Iris pigment epithelial cell (primary cell): ENCODE results near the gene GGPS1.
"Not testable (repeated sequence)": the region's sequence is repeated elsewhere in the genome, so short reads cannot be mapped to it uniquely, and the experiment has no call there.

Source experiments
- DNase-seq: peaks from one replicate; pipeline ENCODE4 v3.0.0-alpha.2; 2011; ENCODE audit warnings: low read depth

The GGPS1 gene

GRCh38 chr1:235304549-235305451 lies 23.6 kb upstream of the GGPS1 start:
- peak; percentile 24 for DNase-seq

- peak; percentile 33 for DNase-seq
Observed at GRCh38 chr1:235307158-235308124, 20.9 kb upstream of the GGPS1 start.

GRCh38 chr1:235309206-235309605 lies 19.2 kb upstream of the GGPS1 start:
- not testable (repeated sequence) for DNase-seq

GRCh38 chr1:235313262-235313661 lies 15.1 kb upstream of the GGPS1 start:
- no peak for DNase-seq

- peak; percentile 38 for DNase-seq
Observed at GRCh38 chr1:235313931-235314678, 14.3 kb upstream of the GGPS1 start.

- no peak for DNase-seq
Observed at GRCh38 chr1:235315173-235315572, 13.2 kb upstream of the GGPS1 start.

- no peak for DNase-seq
Observed at GRCh38 chr1:235315735-235316134, 12.6 kb upstream of the GGPS1 start.

GRCh38 chr1:235317168-235317567 lies 11.2 kb upstream of the GGPS1 start:
- DNase-seq: no peak

GRCh38 chr1:235319255-235319654 lies 9.1 kb upstream of the GGPS1 start:
- DNase-seq: peak; percentile 34

GRCh38 chr1:235320521-235321179 lies 7.7 kb upstream of the GGPS1 start:
- no peak for DNase-seq

- DNase-seq: no peak
Observed at GRCh38 chr1:235324296-235324695, 4.1 kb upstream of the GGPS1 start.

GRCh38 chr1:235325139-235325538 lies 3.2 kb upstream of the GGPS1 start:
- no peak for DNase-seq

- DNase-seq: no peak
Observed at GRCh38 chr1:235325854-235326253, 2.5 kb upstream of the GGPS1 start.

GRCh38 chr1:235326719-235327558 lies 1.4 kb upstream of the GGPS1 start:
- DNase-seq: peak; percentile 23

- no peak for DNase-seq
Observed at GRCh38 chr1:235327559-235328270, 655 bp upstream of the GGPS1 start, which contains the start of gene ARID4B. Gene ARID4B (minus strand): TSS chr1:235328179. CDS start chr1:235326919, 1,260 bp downstream.

GRCh38 chr1:235329139-235329902 lies 951 bp downstream of the GGPS1 start:
- DNase-seq: peak; percentile 73

GRCh38 chr1:235330918-235331285 lies 2.5 kb downstream of the GGPS1 start:
- DNase-seq: no peak

- peak; percentile 34 for DNase-seq
Observed at GRCh38 chr1:235331401-235331800, 3.0 kb downstream of the GGPS1 start.

GRCh38 chr1:235336903-235337302 lies 8.5 kb downstream of the GGPS1 start:
- DNase-seq: peak; percentile 59
